ENCODE data around the gene PTPN6. TPM values are rescaled to one million over a fixed set of nuclear protein-coding genes. Genes with fewer than 3 reads are reported as not detected.

The PTPN6 gene
- total and polyA plus RNA-seq, 9 of the 15 experiments (the other 6 are each of a cell fraction or from before 2014, with no cell fraction given): 1.5 to 5.1 (median 3.9) TPM

GRCh38 chr12:6961278-6961694, 10.1 kb downstream of the PTPN6 start (continued):
- TF ChIP-seq FOXP4 (CRISPR knock-in tag; IDR thresholded peaks at IDR 0.05; ENCODE audit: borderline replicate concordance): no peak
- TF ChIP-seq TAF1 (IDR thresholded peaks at IDR 0.05; ENCODE audit: control insufficient read depth, extremely low read depth, insufficient read depth, low read length, severe bottlenecking): peak; percentile 5
- TF ChIP-seq NRF1 (conservative IDR thresholded peaks at IDR 0.05 in 1 of 2, IDR thresholded peaks at IDR 0.05 in 1 of 2): no peak
- TF ChIP-seq YBX1 (IDR thresholded peaks at IDR 0.05): no peak
- TF ChIP-seq JUN (IDR thresholded peaks at IDR 0.05; ENCODE audit: borderline replicate concordance, low read depth, low read length): no peak
- no peak for TF ChIP-seq JUN (CRISPR knock-in tag; IDR thresholded peaks at IDR 0.05; ENCODE audit: borderline replicate concordance)
- no peak for TF ChIP-seq CCNT2 (IDR thresholded peaks at IDR 0.05; ENCODE audit: borderline replicate concordance, extremely low read depth, insufficient read length, low read depth, low read length)
- no peak for TF ChIP-seq RCOR1 (IDR thresholded peaks at IDR 0.05; ENCODE audit: borderline replicate concordance in 1 of 2, low read depth in 2 of 2, low read length in 2 of 2)
- TF ChIP-seq ID3 (CRISPR knock-in tag; IDR thresholded peaks at IDR 0.05): no peak
- TF ChIP-seq ID3 (tag; IDR thresholded peaks at IDR 0.05): peak; percentile 75
- TF ChIP-seq ZNF143 (CRISPR knock-in tag; IDR thresholded peaks at IDR 0.05): no peak
- peak; percentile 67 for TF ChIP-seq MGA (IDR thresholded peaks at IDR 0.05)
- TF ChIP-seq ZNF707 (CRISPR knock-in tag; conservative IDR thresholded peaks at IDR 0.05): no peak
- TF ChIP-seq RBM22 (IDR thresholded peaks at IDR 0.05; ENCODE audit: low read depth, low read length, poor library complexity, severe bottlenecking): no peak
- TF ChIP-seq EGR1 (conservative IDR thresholded peaks at IDR 0.05): peak; percentile 94

Measured in K562 (cell line).